Gastroesophageal sphincter (tissue), 4 donors: ENCODE measurements around the gene ITPKA. TPM values are rescaled to one million over a fixed set of nuclear protein-coding genes. Genes with fewer than 3 reads are reported as not detected.

Source experiments
- ATAC-seq: fragments of 150-250 bp; one replicate; pipeline ENCODE4 v1.9.1; 2016; ENCODE audit warnings: mild to moderate bottlenecking, moderate library complexity
- H3K27ac ChIP-seq, 4 donors: fragments of 200-600 bp; sonication (generic) in 3 of 4; 1 replicate in 3 of 4; 2 replicates in 1 of 4; pipeline ENCODE4 v1.5.1; 2016 to 2019
- H3K27me3 ChIP-seq: fragments of 200-600 bp; sonication (generic); one replicate; pipeline ENCODE4 v1.5.1; 2019
- H3K36me3 ChIP-seq, 2 donors: fragments of 200-600 bp; sonication (generic); one replicate each; pipeline ENCODE4 v1.5.1; 2019; ENCODE audit warnings: control low read depth in 1 of 2
- H3K4me1 ChIP-seq, 3 donors: fragments of 200-600 bp; sonication (generic); 1 replicate in 2 of 3; 2 replicates in 1 of 3; pipeline ENCODE4 v1.5.1; 2016 to 2019; ENCODE audit warnings: control low read depth in 2 of 3
- H3K4me3 ChIP-seq, 2 donors: fragments of 200-600 bp; sonication (generic); one replicate each; pipeline ENCODE4 v1.5.1; 2019; ENCODE audit warnings: mild to moderate bottlenecking in 1 of 2, moderate library complexity in 1 of 2
- H3K9me3 ChIP-seq, 3 donors: fragments of 200-600 bp; sonication (generic); one replicate each; pipeline ENCODE4 v1.5.1; 2017 to 2019; ENCODE audit warnings: control low read depth in 2 of 3
- CTCF ChIP-seq, 4 experiments: fragments of 200-600 bp in 2 of 4; fragments of 450-650 bp in 2 of 4; sonication (generic) in 1 of 4; IDR thresholded peaks; one replicate each; pipeline ENCODE4 v1.5.1; 2017 to 2019; ENCODE audit warnings: antibody characterized with exemption in 4 of 4, mild to moderate bottlenecking in 2 of 4, moderate library complexity in 2 of 4
- EP300 ChIP-seq: sonication (generic); formaldehyde crosslinking; IDR thresholded peaks from one replicate; pipeline ENCODE4 v1.6.1; 2017; ENCODE audit warnings: antibody characterized with exemption, mild to moderate bottlenecking
- POLR2A ChIP-seq, 2 donors: fragments of 450-650 bp; IDR thresholded peaks; one replicate each; pipeline ENCODE4 v1.6.1; 2017; ENCODE audit warnings: antibody characterized with exemption in 2 of 2, mild to moderate bottlenecking in 2 of 2, moderate library complexity in 1 of 2
- POLR2AphosphoS5 ChIP-seq: sonication (generic); formaldehyde crosslinking; IDR thresholded peaks from one replicate; pipeline ENCODE4 v1.6.1; 2017; ENCODE audit warnings: antibody characterized with exemption
- WGBS, 2 donors: methylation state at CpG; one replicate each; pipeline ENCODE4 v1.1.5; 2018; ENCODE audit warnings: low coverage in 1 of 2; 5-methylcytosine and 5-hydroxymethylcytosine counted together
- total RNA-seq, 4 donors: library from RNA; depleted of rRNA; stranded (reverse); fragments of >200 nt; gene quantifications; one replicate each; pipeline ENCODE4 v1.1.0, GENCODE V29; 2016

ITPKA gene
- total RNA-seq, 4 donors from 2014 or later = 0.85 to 1.2 (median 0.94) TPM; not detected in 1

GRCh38 chr15:41523097-41523496, 29.4 kb downstream of the ITPKA start:
- no peak for TF ChIP-seq CTCF (IDR thresholded peaks at IDR 0.05)
- no peak for TF ChIP-seq POLR2A (IDR thresholded peaks at IDR 0.05)
- no peak for TF ChIP-seq POLR2AphosphoS5
- TF ChIP-seq EP300 = no peak
- Histone ChIP-seq H3K4me3 (no peak overlapping the region), H3K27ac (no peak overlapping the region), H3K4me1 (no peaks in the 10 kb centered on the region), H3K9me3 (no peaks in the 10 kb centered on the region), H3K36me3 (peaks cover 0 to 87% of the 10 kb centered on the region in 2 donors), H3K27me3 (no peaks in the 10 kb centered on the region)
- no peak for ATAC-seq
- WGBS, 2 donors = no CpG with 5 or more reads among the region's 5 CpGs

- 80 to 85% methylated on average over 4 to 5 of the region's 6 CpGs for WGBS, 2 donors
- no peak overlapping the region for H3K27ac ChIP-seq
- TF ChIP-seq POLR2AphosphoS5 = no peak
- peaks cover 3 to 100% of the 10 kb centered on the region in 2 donors for H3K36me3 ChIP-seq
- no peaks in the 10 kb centered on the region for H3K4me1 ChIP-seq
- H3K27me3 ChIP-seq = no peaks in the 10 kb centered on the region
- no peak overlapping the region for H3K4me3 ChIP-seq
- ATAC-seq = no peak
- H3K9me3 ChIP-seq = no peaks in the 10 kb centered on the region
Measured at GRCh38 chr15:41530363-41530956, 36.8 kb downstream of the ITPKA start.

GRCh38 chr15:41535544-41535943, 41.9 kb downstream of the ITPKA start:
- no CpG with 5 or more reads among the region's 1 CpG for WGBS, 2 donors
- H3K36me3 ChIP-seq = peaks cover 0 to 68% of the 10 kb centered on the region in 2 donors
- H3K9me3 ChIP-seq = no peaks in the 10 kb centered on the region
- TF ChIP-seq EP300 (no peak), POLR2AphosphoS5 (no peak), POLR2A (IDR thresholded peaks at IDR 0.05) (no peak)
- H3K4me1 ChIP-seq = no peaks in the 10 kb centered on the region
- H3K4me3 ChIP-seq = no peak overlapping the region
- no peak overlapping the region for H3K27ac ChIP-seq
- no peak for ATAC-seq
- H3K27me3 ChIP-seq = no peaks in the 10 kb centered on the region

GRCh38 chr15:41536866-41537265, 43.2 kb downstream of the ITPKA start:
- H3K4me3 ChIP-seq = no peak overlapping the region
- peaks cover 0 to 54% of the 10 kb centered on the region in 2 donors for H3K36me3 ChIP-seq
- no peaks in the 10 kb centered on the region for H3K9me3 ChIP-seq
- no peaks in the 10 kb centered on the region for H3K27me3 ChIP-seq
- TF ChIP-seq EP300 (no peak), CTCF (IDR thresholded peaks at IDR 0.05) (no peak), POLR2AphosphoS5 (no peak), POLR2A (IDR thresholded peaks at IDR 0.05) (no peak)
- WGBS, 2 donors = 85 to 92% methylated on average over 2 to 4 of the region's 11 CpGs
- no peaks in the 10 kb centered on the region for H3K4me1 ChIP-seq
- ATAC-seq = no peak
- no peak overlapping the region for H3K27ac ChIP-seq

- no peak for ATAC-seq
- Histone ChIP-seq H3K9me3 (no peaks in the 10 kb centered on the region), H3K4me1 (peaks cover 0 to 21% (median 5%) of the 10 kb centered on the region in 3 donors), H3K36me3 (no peaks in the 10 kb centered on the region), H3K27ac (peak overlapping the region in 3 of 4 donors; percentile 80 to 84 (median 82)), H3K4me3 (peak overlapping the region; percentile 85 to 88), H3K27me3 (peaks cover 2% of the 10 kb centered on the region)
- TF ChIP-seq EP300 (no peak), POLR2AphosphoS5 (no peak), POLR2A (IDR thresholded peaks at IDR 0.05) (no peak), CTCF (IDR thresholded peaks at IDR 0.05) (no peak)
- 3 to 11% methylated on average over 7 to 8 of the region's 8 CpGs for WGBS, 2 donors
Measured at GRCh38 chr15:41543521-41543870, 49.8 kb downstream of the ITPKA start.

GRCh38 chr15:41544650-41545015, 51.0 kb downstream of the ITPKA start:
- Histone ChIP-seq H3K4me1 (peaks cover 0 to 21% (median 5%) of the 10 kb centered on the region in 3 donors), H3K36me3 (no peaks in the 10 kb centered on the region), H3K27me3 (peaks cover 6% of the 10 kb centered on the region), H3K9me3 (no peaks in the 10 kb centered on the region), H3K27ac (peak overlapping the region in 3 of 4 donors; percentile 80 to 84 (median 82)), H3K4me3 (peak overlapping the region; percentile 85 to 88)
- 49% methylated on average over 7 of the region's 15 CpGs; no CpG with 5 or more reads in 1 of the 2 donors for WGBS, 2 donors
- ATAC-seq = peak; percentile 53
- TF ChIP-seq POLR2A (IDR thresholded peaks at IDR 0.05) = no peak
- TF ChIP-seq POLR2AphosphoS5 = no peak
- TF ChIP-seq EP300 = no peak
- no peak for TF ChIP-seq CTCF (IDR thresholded peaks at IDR 0.05)
